Hepatocyte (in vitro differentiated cells): ENCODE data around the gene PPHLN1. TPM values are rescaled to one million over a fixed set of nuclear protein-coding genes. Genes with fewer than 3 reads are reported as not detected.
"Not testable (repeated sequence)": the region's sequence is repeated elsewhere in the genome, so short reads cannot be mapped to it uniquely, and the experiment has no call there.

ENCODE experiments used
- DNase-seq: peaks from one replicate; pipeline ENCODE4 v3.0.0-alpha.2; 2016; ENCODE audit warnings: low spot score
- H2AFZ ChIP-seq: fragments of 200-600 bp; sonication (generic); 2 replicates; pipeline ENCODE4 v1.6.0; 2016; ENCODE audit warnings: antibody characterized with exemption, mild to moderate bottlenecking
- H3K27ac ChIP-seq: fragments of 200-600 bp; sonication (generic); 2 replicates; pipeline ENCODE4 v1.5.1; 2016; ENCODE audit warnings: mild to moderate bottlenecking
- H3K27me3 ChIP-seq: fragments of 200-600 bp; sonication (generic); 2 replicates; pipeline ENCODE4 v1.6.1; 2016
- H3K36me3 ChIP-seq: fragments of 200-600 bp; sonication (generic); replicated peaks from 2 replicates; pipeline ENCODE4 v1.5.1; 2016; ENCODE audit warnings: low read depth; ENCODE audit not compliant: insufficient read depth
- H3K4me1 ChIP-seq: fragments of 200-600 bp; sonication (generic); 2 replicates; pipeline ENCODE4 v1.5.1; 2016; ENCODE audit warnings: mild to moderate bottlenecking, moderate library complexity; ENCODE audit not compliant: insufficient read depth
- H3K4me2 ChIP-seq: fragments of 200-600 bp; sonication (generic); 2 replicates; pipeline ENCODE4 v1.6.0; 2016
- H3K4me3 ChIP-seq: fragments of 200-600 bp; sonication (generic); 2 replicates; pipeline ENCODE4 v1.5.1; 2016; ENCODE audit warnings: mild to moderate bottlenecking
- H3K79me2 ChIP-seq: fragments of 200-600 bp; sonication (generic); 2 replicates; pipeline ENCODE4 v1.6.0; 2017; ENCODE audit warnings: mild to moderate bottlenecking
- H3K9me2 ChIP-seq: fragments of 200-600 bp; sonication (generic); replicated peaks from 2 replicates; pipeline ENCODE4 v1.6.0; 2017; ENCODE audit warnings: mild to moderate bottlenecking; ENCODE audit not compliant: insufficient read depth
- H3K9me3 ChIP-seq: fragments of 200-600 bp; sonication (generic); 2 replicates; pipeline ENCODE4 v1.5.1; 2016; ENCODE audit warnings: low read depth, mild to moderate bottlenecking
- H4K20me1 ChIP-seq: fragments of 200-600 bp; sonication (generic); 2 replicates; pipeline ENCODE4 v1.6.0; 2016; ENCODE audit warnings: mild to moderate bottlenecking; ENCODE audit not compliant: insufficient read depth, poor library complexity, severe bottlenecking
- CTCF ChIP-seq: fragments of 200-600 bp; sonication (generic); IDR thresholded peaks from 2 replicates; pipeline ENCODE4 v1.5.1; 2016; ENCODE audit warnings: antibody characterized with exemption, mild to moderate bottlenecking; ENCODE audit not compliant: poor library complexity
- EZH2 ChIP-seq: fragments of 200-600 bp; sonication (generic); IDR thresholded peaks from 2 replicates; pipeline ENCODE4 v1.6.1; 2016; ENCODE audit warnings: antibody characterized with exemption, mild to moderate bottlenecking, borderline replicate concordance
- EZH2phosphoT487 ChIP-seq: fragments of 200-600 bp; sonication (generic); IDR thresholded peaks from one replicate; pipeline ENCODE4 v1.6.1; 2018; ENCODE audit warnings: antibody characterized with exemption, mild to moderate bottlenecking, low read depth, moderate library complexity; ENCODE audit not compliant: unreplicated experiment, severe bottlenecking
- WGBS: methylation state at CpG from one replicate; pipeline ENCODE4 v1.1.6; 2016; ENCODE audit warnings: low lambda C conversion rate; ENCODE audit errors: missing lambda C conversion rate; 5-methylcytosine and 5-hydroxymethylcytosine counted together
- polyA plus RNA-seq: library from polyadenylated mRNA; unstranded; fragments of >200 nt; fragmentation: Nextera tagmentation; extraction: Ambion mirVana; gene quantifications from 2 replicates; pipeline ENCODE4 v1.2.1, GENCODE V29; 2016
- total RNA-seq: library from RNA; depleted of rRNA; stranded (reverse); fragments of >200 nt; gene quantifications from 2 replicates; pipeline ENCODE4 v1.2.3, GENCODE V29; 2014

Gene PPHLN1
- total and polyA plus RNA-seq, 2 experiments from 2014 or later: 38.1 to 65.4 TPM

- Histone ChIP-seq H3K4me1 (no peaks in the 10 kb centered on the region), H3K79me2 (peaks cover 64% of the 10 kb centered on the region), H3K27ac (no peak overlapping the region), H3K4me2 (no peak overlapping the region), H3K9me3 (no peaks in the 10 kb centered on the region), H3K4me3 (no peak overlapping the region), H3K9me2 (no peaks in the 10 kb centered on the region), H3K27me3 (no peaks in the 10 kb centered on the region), H2AFZ (no peak overlapping the region), H3K36me3 (no peaks in the 10 kb centered on the region), H4K20me1 (no peaks in the 10 kb centered on the region)
- WGBS: 98% methylated on average over 1 of the region's 1 CpG
- no peak for DNase-seq
- TF ChIP-seq CTCF (no peak), EZH2phosphoT487 (no peak), EZH2 (no peak)
Observed at GRCh38 chr12:42346403-42347002, 20.5 kb downstream of the PPHLN1 start.

- peak overlapping the region; percentile 75 for H3K27ac ChIP-seq
- not testable (repeated sequence) for H3K36me3 ChIP-seq, H3K4me1 ChIP-seq, H3K4me2 ChIP-seq, H3K27me3 ChIP-seq, H3K9me2 ChIP-seq, H2AFZ ChIP-seq, DNase-seq, H3K9me3 ChIP-seq, H4K20me1 ChIP-seq, H3K4me3 ChIP-seq
- H3K79me2 ChIP-seq: peaks cover 39% of the 10 kb centered on the region
- 80% methylated on average over 11 of the region's 16 CpGs for WGBS
Observed at GRCh38 chr12:42349119-42350020, 23.4 kb downstream of the PPHLN1 start.

- Histone ChIP-seq H3K27ac (peak overlapping the region; percentile 75), H3K79me2 (peaks cover 36% of the 10 kb centered on the region)
- not testable (repeated sequence) for H3K4me2 ChIP-seq, H3K9me2 ChIP-seq, H3K36me3 ChIP-seq, H2AFZ ChIP-seq, H3K9me3 ChIP-seq, H4K20me1 ChIP-seq, DNase-seq, H3K4me1 ChIP-seq, H3K27me3 ChIP-seq, H3K4me3 ChIP-seq
- 100% methylated on average over 2 of the region's 34 CpGs for WGBS
Observed at GRCh38 chr12:42350021-42350407, 24.0 kb downstream of the PPHLN1 start.

- WGBS: 94% methylated on average over 2 of the region's 2 CpGs
- Histone ChIP-seq H4K20me1 (no peaks in the 10 kb centered on the region), H3K9me2 (no peaks in the 10 kb centered on the region), H3K4me3 (no peak overlapping the region), H3K27me3 (no peaks in the 10 kb centered on the region), H3K27ac (no peak overlapping the region), H3K4me1 (no peaks in the 10 kb centered on the region), H3K9me3 (no peaks in the 10 kb centered on the region), H3K4me2 (no peak overlapping the region), H3K36me3 (peaks cover under 1% of the 10 kb centered on the region), H3K79me2 (peaks cover 7% of the 10 kb centered on the region), H2AFZ (no peak overlapping the region)
- no peak for DNase-seq
- TF ChIP-seq EZH2phosphoT487 (no peak), CTCF (no peak), EZH2 (no peak)
Observed at GRCh38 chr12:42356344-42356743, 30.4 kb downstream of the PPHLN1 start.
